MM.1S (cell line): ENCODE measurements around the gene OR51G2.
"Not testable (repeated sequence)": the region's sequence is repeated elsewhere in the genome, so short reads cannot be mapped to it uniquely, and the experiment has no call there.

Experiments used
- CTCF ChIP-seq: fragments of 300-600 bp; sonication (generic); IDR thresholded peaks from 2 replicates; pipeline ENCODE4 v1.5.1; 2016; ENCODE audit warnings: antibody characterized with exemption, low read length, mixed read lengths
- EZH2phosphoT487 ChIP-seq: fragments of 300-600 bp; sonication (generic); IDR thresholded peaks from 2 replicates; pipeline ENCODE4 v1.6.1; 2018; ENCODE audit warnings: antibody characterized with exemption, low read length

GRCh38 chr11:4955613-4956012, 36.5 kb upstream of the OR51G2 start, which contains the start of gene OR51A2:
- TF ChIP-seq CTCF, EZH2phosphoT487: not testable (repeated sequence)
